ENCODE results near the gene ERGIC1. TPM values are rescaled to one million over a fixed set of nuclear protein-coding genes. Genes with fewer than 3 reads are reported as not detected.

The ERGIC1 gene
- total RNA-seq, 1 experiment from 2014 or later: 77.0 TPM

DNA sequence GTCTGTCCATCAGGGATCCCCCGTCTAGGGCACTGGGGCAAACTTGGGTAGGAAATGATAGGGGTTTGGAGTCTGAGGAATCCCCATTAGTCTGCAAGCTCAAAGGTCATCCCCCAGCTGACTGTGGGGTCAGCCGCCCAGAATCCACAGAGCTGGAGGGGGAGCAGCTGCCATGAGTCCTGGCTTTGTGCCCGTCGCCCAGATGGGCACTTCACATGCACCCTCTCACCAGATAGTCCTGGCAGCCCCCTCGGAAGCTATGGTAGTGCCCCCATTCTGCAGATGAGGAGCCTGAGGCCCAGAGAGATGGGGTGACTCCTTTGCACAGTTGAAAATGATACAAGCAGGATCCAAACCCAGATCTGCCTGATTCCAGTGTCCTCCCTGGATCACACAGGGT, 89.5 kb downstream of the ERGIC1 start:
- WGBS (ENCODE audit: extremely low coverage, insufficient read length, low lambda C conversion rate): no CpG with 5 or more reads among the region's 5 CpGs
- H3K9me3 Mint-ChIP-seq: no peaks in the 10 kb centered on the region

More for the DNA sequence above, 89.5 kb downstream of the ERGIC1 start:
- no peak overlapping the region for H4K91ac ChIP-seq (ENCODE audit: insufficient read length, low read depth, low read length)
- H3K27me3 ChIP-seq (ENCODE audit: insufficient read depth, low read length): no peaks in the 10 kb centered on the region
- TF ChIP-seq, protein P1, sequence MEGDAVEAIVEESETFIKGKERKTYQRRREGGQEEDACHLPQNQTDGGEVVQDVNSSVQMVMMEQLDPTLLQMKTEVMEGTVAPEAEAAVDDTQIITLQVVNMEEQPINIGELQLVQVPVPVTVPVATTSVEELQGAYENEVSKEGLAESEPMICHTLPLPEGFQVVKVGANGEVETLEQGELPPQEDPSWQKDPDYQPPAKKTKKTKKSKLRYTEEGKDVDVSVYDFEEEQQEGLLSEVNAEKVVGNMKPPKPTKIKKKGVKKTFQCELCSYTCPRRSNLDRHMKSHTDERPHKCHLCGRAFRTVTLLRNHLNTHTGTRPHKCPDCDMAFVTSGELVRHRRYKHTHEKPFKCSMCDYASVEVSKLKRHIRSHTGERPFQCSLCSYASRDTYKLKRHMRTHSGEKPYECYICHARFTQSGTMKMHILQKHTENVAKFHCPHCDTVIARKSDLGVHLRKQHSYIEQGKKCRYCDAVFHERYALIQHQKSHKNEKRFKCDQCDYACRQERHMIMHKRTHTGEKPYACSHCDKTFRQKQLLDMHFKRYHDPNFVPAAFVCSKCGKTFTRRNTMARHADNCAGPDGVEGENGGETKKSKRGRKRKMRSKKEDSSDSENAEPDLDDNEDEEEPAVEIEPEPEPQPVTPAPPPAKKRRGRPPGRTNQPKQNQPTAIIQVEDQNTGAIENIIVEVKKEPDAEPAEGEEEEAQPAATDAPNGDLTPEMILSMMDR (conservative IDR thresholded peaks at IDR 0.05): no peak
- no peaks in the 10 kb centered on the region for H3K4me1 ChIP-seq (ENCODE audit: insufficient read depth, low read length)
- H3K23me2 ChIP-seq (ENCODE audit: insufficient read length, low read depth, low read length, poor library complexity, severe bottlenecking): no peaks in the 10 kb centered on the region
- no peak overlapping the region for H4K5ac ChIP-seq (ENCODE audit: insufficient read length, low read depth, low read length)
- no peaks in the 10 kb centered on the region for H4K20me1 ChIP-seq (ENCODE audit: control insufficient read depth, insufficient read depth, insufficient read length)
- no peak for DNase-seq
- no peaks in the 10 kb centered on the region for H3K79me2 ChIP-seq (ENCODE audit: insufficient read depth, low read length)
- no peak overlapping the region for H2BK20ac ChIP-seq (ENCODE audit: low read depth, low read length, poor library complexity, severe bottlenecking)
- no peak overlapping the region for H3K56ac ChIP-seq (ENCODE audit: insufficient read length, low read depth, low read length)
- Mint-ChIP-seq H3K4me3 (no peak overlapping the region), H3K4me1 (no peaks in the 10 kb centered on the region), H3K36me3 (ENCODE audit: insufficient read depth in 1 of 3, low read depth in 3 of 3) (peaks cover 17 to 64% (median 56%) of the 10 kb centered on the region in 3 experiments), H3K27ac (no peak overlapping the region; a peak in 1 of 7 replicates), H3K27me3 (ENCODE audit: low read depth) (no peaks in the 10 kb centered on the region)
- no peak overlapping the region for H3T11ph ChIP-seq (ENCODE audit: low read length)
- H3K79me1 ChIP-seq (ENCODE audit: insufficient read depth, low read depth, low read length, poor library complexity, severe bottlenecking): no peaks in the 10 kb centered on the region
- no peak overlapping the region for H3K9ac ChIP-seq (ENCODE audit: extremely low read depth, insufficient read length, low read length)
- no peak overlapping the region for H3K27ac ChIP-seq (ENCODE audit: insufficient read length, low read depth, low read length)
- H3K4ac ChIP-seq (ENCODE audit: low read depth, low read length): no peak overlapping the region
- no peak overlapping the region for H2AK5ac ChIP-seq (ENCODE audit: insufficient read length, low read length)
- no peak overlapping the region for H2BK120ac ChIP-seq (ENCODE audit: low read depth, low read length, poor library complexity, severe bottlenecking)
- H3K18ac ChIP-seq (ENCODE audit: insufficient read length, low read depth, low read length): no peak overlapping the region
- H2BK15ac ChIP-seq (ENCODE audit: low read depth, low read length): no peak overlapping the region
- no peak overlapping the region for H3K23ac ChIP-seq (ENCODE audit: insufficient read length, low read depth, low read length)
- no peak overlapping the region for H2AFZ ChIP-seq (ENCODE audit: low read length)
- no peak overlapping the region for H3K14ac ChIP-seq (ENCODE audit: insufficient read depth, low read length)
- no peak overlapping the region for H4K8ac ChIP-seq (replicated peaks; ENCODE audit: insufficient read length, low read depth, low read length)
- no peaks in the 10 kb centered on the region for H3K9me3 ChIP-seq (ENCODE audit: control insufficient read depth, low read depth, low read length)
- H2BK12ac ChIP-seq (ENCODE audit: insufficient read length, low read depth, low read length): no peak overlapping the region
- no peak overlapping the region for H2BK5ac ChIP-seq (ENCODE audit: insufficient read length, low read length)
- no peak overlapping the region for H3K4me2 ChIP-seq (ENCODE audit: insufficient read depth, insufficient read length, low read length)

Measured in H9 (cell line).